HG02870 (cell line): ENCODE measurements around the gene NCR2.

ENCODE experiments used
- ATAC-seq: cut with Tn5 transposase; IDR thresholded peaks from one replicate; pipeline ENCODE4 v1.9.1; 2021; ENCODE audit warnings: mild to moderate bottlenecking, moderate library complexity; ENCODE audit not compliant: unreplicated experiment

NCR2 gene

DNA sequence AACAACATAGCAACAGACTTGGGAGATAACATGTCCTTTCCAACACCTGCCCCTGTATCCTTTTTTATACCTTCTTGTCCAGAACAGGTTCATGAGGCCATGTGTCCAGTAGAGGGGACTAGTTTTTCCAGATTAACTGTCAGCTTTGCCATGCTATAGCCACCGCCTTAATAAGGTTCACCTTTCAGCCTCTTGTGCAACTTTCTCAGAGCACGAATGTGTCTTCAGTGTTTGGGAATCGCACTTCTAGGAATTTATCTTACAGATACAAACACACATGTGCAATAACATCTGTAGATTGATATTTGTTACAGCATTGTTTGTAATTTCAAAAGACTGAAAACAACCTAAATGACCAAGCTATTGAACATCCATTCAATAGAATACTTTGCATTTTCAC is 21.4 kb downstream of the NCR2 start:
- ATAC-seq: no peak

DNA sequence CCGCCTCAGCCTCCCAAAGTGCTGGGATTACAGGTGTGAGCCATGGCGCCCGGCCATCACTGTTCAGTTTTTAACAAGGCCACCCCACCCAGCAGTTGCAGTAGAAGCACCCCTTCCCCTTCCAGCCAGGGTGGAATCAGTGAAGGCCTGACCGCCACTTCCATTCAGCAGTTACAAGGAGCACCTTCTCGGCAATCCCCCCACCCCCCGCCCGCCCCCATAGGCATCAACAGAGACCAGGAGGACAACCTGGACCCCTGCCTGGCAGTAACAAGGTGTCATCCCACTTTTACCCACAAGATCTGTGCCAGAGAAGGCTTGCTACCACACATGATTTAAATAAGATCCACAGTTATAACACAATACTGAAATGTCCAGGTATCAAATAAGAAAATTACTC is 23.1 kb downstream of the NCR2 start:
- ATAC-seq: no peak

DNA sequence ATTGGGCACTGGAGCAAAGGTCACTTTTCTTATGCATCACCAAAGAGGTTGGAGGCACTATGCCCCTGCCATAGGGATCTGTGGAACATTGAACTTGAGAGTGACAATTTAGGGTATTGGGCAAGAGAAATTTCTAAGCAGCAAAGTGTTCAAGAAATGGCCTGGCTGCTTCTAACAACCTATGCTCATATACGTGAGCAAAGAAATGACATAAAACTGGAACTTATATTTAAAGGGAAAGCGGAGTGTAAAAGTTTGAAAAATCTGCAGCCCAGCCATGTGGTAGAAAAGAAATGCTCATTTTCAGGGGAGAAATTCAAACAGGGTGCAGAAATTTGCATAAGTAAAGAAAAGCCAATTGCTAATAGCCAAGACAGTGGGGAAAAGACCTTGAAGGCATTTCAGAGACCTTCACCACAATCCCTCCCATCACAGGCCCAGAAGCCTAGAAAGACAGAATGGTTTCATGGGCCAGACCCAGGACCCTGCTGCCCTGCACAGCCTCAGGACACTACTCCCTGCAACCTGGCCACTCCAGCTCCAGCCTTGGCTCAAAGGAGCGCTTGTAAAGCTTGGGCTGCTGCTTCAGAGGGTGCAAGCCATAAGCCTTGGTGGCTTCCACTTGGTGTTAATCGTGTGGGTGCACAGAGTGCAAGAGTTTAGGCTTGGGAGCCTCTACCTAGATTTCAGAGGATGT is 24.4 kb downstream of the NCR2 start:
- ATAC-seq: no peak

DNA sequence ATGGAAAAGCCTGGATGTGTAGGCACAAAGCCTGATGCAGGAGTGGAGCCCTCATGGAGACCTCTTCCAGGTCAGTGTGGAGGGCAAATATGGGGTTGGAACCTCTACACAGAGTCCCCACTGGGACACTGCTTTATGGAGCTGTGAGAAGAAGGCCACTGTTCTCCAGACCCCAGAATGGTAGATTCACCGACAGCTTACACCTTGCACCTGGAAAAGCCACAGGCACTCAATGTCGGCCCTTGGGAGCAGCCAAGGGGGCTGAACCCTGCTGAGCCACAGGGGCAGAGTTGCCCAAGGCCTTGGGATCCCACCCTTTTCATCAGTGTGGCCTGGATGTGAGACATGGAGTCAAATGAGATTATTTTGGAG is 24.9 kb downstream of the NCR2 start:
- no peak for ATAC-seq

DNA sequence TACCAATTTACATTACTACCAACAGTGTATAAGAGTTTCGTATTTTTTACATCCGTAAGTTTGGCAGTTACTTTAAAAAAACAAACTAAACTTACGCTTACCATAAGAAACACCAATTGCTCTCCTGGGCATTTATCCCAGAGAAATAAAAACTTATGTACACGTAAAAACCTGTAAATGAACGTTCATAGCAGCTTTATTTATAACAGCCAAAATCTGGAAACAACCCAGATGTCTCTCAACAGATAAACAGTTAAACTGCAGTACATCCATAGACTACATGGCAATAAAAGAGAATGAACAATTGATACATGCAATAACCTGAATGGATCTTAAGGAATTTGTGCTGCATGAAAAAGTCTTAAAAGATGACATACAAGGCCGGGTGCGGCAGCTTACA is 30.7 kb downstream of the NCR2 start:
- no peak for ATAC-seq

DNA sequence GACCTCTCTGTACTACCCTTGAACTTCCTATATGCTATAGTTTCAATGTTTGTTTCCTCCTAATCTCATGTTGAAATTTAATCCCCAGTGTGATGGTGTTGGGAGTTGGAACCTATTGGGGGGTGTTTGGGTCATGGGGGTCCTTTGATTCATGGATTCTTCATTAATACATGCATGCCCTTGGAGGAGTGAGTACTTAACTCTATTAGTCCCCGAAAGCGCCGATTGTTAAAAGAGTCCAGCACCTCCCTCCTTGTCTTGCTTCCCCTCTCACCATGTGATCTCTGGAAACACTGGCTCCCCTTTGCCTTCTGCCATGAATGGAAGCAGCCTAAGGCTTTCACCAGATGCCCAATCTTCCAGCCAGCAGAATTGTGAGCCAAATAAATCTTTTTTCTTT is 31.7 kb downstream of the NCR2 start:
- no peak for ATAC-seq

DNA sequence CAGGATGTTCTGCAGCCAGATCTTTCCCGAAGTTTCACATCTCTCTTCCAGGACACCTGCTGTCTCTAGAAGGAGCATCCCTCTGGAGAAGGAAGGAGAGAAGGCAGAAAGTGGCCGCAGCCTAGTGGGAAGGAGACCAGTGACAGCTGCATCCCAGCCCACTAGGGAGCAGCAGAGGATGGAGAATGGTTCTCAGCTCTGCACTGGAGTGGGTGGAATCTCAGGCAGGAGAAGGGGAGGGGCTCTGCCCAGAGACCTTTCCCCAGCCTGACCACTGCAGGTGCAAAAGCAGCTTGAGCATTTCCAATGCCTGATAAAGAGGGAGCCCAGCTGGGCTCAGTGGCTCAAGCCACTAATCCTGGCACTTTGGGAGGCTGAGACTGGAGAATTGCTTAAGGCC is 32.3 kb downstream of the NCR2 start:
- ATAC-seq: no peak

DNA sequence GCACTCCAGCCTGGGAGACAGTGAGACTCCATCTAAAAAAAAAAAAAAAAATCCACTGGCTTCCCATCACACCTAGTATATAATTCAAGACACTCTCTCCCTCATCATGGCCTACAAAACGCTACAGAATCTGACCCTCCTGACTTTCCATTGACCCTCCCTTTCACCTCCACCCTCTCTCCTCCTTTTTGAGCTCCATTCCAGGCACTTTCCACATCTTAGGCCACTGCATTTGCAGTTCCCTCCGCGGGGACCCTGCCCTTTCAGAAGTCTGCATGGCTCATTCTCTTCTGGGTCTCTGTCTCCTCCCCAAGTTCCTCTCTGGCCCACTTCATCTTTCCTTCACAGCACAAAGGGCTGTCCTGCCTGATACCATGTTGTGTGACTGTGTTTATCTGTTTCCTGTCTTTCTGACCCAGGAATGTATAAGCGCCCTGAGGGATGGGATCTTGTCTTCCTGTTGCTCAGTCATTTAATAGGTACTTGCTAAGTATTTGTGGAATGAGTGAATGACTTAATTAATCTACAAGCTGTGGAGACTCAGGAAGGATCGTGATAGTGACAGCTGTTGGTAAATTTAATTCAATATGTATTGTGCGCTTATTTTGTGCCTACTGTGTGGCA is 35.2 kb downstream of the NCR2 start:
- ATAC-seq: no peak

DNA sequence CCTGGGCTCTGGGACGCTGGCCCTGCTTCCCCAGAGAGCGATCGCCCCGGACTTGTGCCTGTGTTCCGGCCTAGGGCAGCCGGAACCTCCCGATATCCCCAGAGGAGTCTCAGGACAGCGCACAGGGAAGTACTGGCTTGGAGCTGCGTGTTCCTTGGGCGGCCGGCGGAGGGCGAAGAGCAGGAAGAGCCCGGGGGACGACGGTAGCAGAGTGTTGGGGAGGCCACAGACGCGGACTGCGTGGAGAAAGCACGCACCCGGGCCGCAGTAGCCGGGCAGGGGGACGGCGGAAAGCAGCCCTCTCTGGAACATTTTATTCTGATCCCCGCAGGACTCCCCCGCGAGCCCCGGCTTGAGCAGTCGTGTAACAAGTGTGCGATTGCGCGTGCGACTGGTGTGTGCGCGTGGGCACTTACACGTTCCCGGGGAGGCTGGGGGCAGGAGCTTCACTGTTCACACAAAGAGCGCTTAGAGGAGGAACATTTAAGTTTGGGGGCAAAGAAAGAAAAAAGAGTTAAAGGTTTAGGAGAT is 36.1 kb downstream of the NCR2 start:
- no peak for ATAC-seq

DNA sequence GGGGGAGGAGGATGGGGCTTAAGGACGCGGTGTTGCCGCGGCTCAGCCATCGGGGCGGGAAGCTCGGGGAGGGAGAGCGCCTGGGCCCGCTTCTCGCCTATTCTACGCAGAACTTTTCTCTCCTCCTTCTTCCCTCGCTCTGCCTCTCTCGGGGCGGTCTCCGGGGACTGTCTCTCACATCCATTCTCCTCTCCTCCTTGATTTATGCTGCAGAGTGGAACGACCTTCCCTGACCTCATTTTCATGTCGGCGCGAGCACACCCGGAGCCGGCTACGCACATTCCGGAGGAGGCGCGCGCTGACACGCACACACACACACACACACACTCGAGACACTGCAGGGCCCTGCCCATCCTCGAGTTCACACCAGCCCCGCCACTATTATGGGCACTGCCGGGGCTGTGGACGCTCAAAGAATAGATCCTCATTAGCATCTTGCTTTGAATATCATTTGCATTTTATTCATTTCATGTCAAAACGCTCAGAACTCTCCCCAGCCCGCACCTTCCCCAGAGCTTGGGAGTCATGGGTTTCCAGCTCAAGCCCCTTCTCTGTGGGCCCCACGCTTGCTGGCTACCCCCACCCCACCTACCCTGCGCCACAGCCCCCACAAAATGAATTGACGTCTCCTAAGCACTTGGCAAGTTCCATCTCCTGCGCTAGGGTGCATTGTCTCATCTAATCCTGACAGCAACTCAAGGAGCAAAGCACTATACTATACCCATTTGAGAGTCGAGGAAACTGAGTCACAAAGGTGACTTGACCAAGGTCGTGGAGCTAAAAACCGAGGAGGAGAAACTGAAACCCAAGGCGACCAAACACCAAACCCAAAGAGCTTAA is 36.8 kb downstream of the NCR2 start:
- no peak for ATAC-seq

DNA sequence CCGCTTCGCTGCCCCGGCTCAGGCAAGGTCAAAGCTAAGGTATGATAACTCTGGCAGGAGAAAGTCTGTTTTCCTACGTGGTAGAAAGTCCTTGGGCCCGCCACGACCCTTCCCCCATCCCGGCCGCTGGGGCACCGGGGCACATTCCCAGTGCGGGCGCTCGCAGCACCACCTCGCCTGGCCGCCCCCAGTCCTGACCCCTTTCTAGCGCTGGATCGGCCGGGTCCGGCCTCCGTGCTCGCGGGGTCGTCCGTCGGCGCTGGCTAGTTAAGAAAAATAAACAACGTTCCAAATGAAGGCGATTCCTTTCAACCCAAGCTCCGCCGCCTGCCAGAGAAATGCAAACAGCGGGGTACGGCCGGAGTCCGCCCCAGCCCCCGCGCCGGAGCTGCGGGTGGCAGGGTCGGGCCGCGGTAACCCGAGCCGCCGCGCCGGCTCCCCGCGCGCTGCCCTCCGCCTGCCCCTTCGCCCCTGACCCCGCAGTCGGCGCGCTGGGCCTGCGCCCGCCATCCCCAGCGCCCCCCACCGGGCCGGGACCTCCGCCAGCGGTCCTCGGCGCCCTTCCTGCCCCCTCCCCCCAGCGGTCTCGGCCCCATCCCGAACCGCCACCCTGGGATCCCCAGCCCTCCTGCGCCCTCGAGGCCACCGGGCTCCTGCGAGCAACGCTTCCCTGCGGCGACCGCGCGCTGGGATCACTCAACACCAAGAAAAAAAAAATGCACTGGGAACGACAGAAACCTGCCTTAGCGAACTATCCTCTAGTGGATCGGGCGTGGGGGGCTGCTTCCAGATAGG is 37.6 kb downstream of the NCR2 start:
- ATAC-seq: no peak

DNA sequence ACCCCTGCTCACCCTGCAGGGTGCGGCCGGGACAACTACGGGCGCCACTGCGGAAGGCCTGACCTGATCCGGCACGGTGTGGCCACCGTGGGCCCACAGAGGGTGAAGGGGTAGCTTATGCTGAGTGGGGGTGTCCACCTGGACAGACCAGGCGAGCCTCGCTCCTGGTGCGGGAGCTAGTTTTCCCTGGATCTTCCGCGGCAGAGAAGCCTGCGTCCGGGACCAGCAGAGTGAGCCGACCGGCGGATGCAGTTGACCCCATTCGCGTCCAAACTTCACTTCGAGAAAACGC is 38.2 kb downstream of the NCR2 start:
- ATAC-seq: no peak

DNA sequence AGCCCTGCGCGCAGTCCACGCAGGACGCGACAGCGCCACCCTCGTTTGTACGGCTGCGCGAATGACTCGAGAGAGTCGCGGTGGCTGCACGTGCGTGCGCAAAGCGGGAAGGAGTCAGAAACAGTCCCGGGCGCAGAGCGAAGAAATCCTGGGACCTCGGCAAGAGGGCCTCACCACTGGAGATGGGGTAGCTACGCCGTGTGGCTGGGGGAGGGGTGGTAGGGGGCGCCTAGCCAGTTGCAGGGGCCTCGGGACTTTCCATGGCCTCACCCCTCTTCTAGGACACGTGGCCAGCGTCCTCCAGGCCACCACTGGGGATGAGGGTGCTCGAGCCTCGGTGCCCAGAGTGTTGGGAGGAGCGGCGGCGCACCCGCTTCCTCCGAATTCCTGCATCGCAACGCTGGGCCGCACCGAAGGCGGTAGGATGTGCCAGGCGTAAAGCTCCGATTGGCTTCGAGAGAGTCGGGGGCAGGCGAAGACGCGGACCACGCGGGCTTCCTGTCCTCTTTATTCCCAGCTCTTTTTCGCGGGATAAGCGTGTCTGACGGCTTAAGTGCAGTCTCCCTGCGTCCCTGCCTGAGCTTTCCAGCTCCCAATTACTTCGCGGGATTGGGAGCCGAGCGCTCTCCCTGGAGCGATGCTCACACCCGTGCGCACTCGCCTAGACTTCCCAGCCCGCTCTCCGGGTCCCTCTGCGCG is 38.7 kb downstream of the NCR2 start:
- ATAC-seq: no peak

DNA sequence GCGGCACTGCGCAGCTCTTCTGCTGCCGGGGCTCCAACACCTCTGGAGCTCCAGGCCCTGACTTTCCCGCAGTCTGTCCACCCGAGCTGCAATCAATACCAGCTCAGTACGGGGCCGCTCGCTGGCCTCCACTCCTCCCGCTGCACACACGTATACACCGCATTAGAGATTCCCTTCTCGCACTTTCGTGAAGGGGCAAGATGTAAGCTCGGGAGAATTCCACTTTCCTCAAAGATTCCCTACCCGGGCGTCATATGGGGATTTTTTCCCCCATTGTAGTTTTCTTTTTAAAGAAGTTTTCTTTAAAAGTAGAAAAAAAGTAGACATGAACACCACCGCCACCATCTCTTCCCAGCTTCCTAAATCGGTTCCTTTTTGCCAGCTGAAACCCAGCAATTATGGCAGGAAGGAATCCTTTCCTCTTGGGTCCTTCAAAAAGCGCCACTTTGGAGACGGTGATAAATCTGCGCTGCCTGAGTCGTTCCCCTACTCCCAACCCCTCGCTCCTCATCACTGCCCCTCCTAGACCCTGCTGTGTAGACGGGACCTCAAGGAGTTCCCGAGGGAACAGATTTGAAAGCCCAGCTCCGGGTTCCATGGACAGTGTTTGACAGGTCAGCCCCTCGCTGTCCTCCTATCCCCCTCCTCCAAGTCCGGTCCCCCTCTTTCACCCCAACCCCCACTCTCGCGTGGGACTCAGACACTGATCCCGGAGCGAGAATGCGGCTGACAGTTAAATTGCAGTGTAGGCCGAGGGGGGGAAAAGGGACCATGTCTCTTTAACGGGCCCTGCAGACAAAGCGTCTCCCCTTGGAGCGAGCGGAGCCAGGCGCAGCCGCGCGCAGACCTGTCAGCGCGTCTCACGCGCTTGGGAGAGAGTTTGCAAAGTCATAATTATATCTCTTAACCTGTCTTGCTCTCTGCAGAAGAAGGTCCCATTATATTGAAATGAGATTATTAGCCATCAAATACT is 39.5 kb downstream of the NCR2 start:
- no peak for ATAC-seq

DNA sequence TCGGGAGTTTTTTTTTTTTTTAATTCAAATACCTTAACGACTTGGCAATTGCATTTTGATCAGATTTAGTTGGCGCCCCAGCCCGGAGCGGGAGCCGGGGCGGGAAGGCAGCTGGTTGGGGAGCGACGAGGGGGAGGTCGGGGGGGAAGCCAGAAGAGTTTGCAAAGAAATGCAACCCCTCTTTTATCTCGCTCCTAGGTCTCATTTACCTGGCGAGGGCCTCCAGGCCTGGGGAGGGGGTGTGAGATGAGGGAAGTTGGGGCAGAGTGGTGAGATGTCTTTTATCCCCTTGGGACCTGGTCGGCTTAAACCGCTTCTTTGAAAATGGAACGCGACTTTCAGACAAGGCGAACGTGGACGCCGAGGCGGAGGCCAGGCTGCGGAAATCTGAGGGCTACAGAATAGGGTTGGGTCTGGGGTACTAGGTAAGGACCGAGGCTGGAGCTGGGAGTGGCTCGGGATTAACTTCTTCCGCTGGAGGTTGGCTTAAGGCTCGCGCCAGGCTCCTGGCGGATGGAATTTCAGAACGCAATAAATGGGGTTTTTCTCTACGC is 40.3 kb downstream of the NCR2 start:
- ATAC-seq: no peak

DNA sequence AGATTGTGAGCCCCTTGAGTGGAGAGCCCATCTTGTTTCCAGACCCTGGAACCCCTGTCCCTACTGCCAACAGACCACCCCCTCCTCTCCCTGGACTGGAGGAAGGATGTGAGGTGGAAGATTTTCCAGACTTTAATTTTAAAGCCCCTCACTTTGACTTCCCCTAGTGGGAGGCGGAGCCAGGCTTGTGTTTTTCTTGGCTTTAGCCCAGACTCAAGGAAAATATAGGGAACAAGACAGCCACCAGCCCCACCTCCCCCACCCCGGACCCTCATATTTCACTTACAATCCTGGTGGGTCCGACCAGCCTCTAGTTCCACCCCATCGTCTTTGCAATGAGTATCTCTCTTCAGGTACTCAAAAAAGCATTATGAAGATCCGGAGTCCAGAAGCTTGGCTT is 40.8 kb downstream of the NCR2 start:
- no peak for ATAC-seq

DNA sequence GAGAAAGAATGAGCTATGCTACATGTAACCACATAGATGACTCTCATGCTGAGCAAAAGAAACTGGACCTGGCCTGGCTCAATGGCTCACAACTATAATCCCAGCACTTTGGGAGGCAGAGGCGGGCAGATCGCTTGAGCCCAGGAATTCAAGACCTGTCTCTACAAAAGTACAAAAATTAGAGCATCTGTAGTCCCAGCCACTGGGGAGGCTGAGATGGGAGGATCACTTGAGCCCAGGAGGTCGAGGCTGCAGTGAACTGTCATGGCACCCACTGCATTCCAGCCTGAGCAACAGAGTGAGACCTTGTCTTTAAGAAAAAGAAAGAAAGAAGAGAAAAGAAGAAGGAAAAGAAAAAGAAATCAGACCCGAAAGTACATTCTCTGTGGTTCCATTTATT is 41.7 kb downstream of the NCR2 start:
- no peak for ATAC-seq

DNA sequence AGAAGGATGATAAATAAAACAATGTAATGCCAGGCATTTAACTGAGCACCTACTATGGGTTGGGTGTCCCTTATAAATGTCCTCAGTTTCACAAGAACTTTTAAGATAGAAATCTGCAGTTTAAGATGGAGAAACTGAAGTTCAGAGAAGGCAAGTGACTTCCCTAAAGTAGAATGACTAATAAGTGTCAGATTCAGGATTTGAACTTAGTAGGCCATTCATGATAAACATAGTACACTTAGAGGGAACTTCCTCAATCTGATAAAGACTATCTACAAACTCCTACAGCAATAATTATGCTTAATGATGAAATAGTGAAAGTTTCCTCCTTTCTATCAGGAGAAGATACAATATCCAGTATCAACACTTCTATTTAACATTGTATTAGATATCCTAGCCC is 43.9 kb downstream of the NCR2 start:
- ATAC-seq: no peak

DNA sequence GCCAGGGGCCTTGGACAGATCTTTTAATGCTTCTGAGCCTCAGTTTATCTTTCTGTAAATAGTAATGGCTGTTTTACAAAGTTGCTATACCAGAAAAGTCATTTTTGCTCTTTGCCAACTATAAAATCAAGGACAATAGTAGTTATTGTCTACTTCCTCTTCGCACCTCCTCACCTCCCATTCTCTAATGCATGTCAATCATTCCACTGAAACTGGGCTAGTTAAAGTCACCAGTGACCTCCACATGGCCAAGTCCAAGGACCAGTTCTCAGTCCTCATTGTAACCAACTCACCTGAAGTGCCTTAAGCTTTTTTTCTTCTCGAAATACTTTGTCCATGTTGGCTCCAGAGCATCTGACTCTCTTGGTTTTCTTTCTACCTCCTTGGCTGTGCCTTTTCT is 51.2 kb downstream of the NCR2 start:
- ATAC-seq: no peak
